SH-SY5Y (cell line): ENCODE results near the gene TRMT1L.

Experiments
- GATA2 ChIP-seq: IDR thresholded peaks from 2 replicates; pipeline ENCODE4 v1.6.1; 2011; ENCODE audit warnings: mild to moderate bottlenecking, low read depth, low read length
- GATA3 ChIP-seq: IDR thresholded peaks from 2 replicates; pipeline ENCODE4 v1.6.1; 2011; ENCODE audit warnings: low read depth, mild to moderate bottlenecking, low read length, moderate library complexity

GRCh38 chr1:185144233-185144632 is 12.5 kb downstream of the TRMT1L start:
- TF ChIP-seq GATA3, result no peak
- no peak for TF ChIP-seq GATA2
